GM21723 (cell line): ENCODE results near the gene THTPA.
A peak's percentile ranks its signal among the peaks of the same experiment; 100 is the strongest.
"Not testable (repeated sequence)": the region's sequence is repeated elsewhere in the genome, so short reads cannot be mapped to it uniquely, and the experiment has no call there.

Source experiments
- ATAC-seq: cut with Tn5 transposase; IDR thresholded peaks from one replicate; pipeline ENCODE4 v1.9.1; 2021; ENCODE audit warnings: mild to moderate bottlenecking, moderate library complexity; ENCODE audit not compliant: unreplicated experiment

Gene THTPA

GRCh38 chr14:23582906-23583760, 27.1 kb downstream of the THTPA start:
- ATAC-seq = no peak

DNA sequence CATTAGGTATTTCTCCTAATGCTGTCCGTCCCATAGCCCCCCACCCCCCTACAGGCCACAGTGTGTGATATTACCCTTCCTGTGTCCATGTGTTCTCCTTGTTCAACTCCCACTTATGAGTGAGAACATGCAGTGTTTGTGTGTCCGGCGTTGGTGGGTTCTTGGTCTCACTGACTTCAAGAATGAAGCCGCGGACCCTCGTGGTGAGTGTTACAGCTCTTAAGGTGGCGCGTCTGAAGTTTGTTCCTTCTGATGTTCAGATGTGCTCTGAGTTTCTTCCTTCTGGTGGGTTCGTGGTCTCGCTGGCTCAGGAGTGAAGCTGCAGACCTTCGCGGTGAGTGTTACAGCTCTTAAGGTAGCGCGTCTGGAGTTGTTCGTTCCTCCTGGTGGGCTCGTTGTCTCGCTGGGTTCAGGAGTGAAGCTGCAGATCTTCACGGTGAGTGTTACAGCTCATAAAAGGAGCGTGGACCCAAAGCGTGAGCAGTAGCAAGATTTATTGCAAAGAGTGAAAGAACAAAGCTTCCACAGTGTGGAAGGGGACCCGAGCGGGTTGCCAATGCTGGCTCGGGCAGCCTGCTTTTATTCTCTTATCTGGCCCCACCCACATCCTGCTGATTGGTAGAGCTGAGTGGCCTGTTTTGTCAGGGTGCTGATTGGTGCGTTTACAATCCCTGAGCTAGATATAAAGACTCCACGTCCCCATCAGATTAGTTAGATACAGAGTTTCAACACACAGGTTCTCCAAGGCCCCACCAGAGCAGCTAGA, 27.9 kb downstream of the THTPA start:
- ATAC-seq = not testable (repeated sequence)

DNA sequence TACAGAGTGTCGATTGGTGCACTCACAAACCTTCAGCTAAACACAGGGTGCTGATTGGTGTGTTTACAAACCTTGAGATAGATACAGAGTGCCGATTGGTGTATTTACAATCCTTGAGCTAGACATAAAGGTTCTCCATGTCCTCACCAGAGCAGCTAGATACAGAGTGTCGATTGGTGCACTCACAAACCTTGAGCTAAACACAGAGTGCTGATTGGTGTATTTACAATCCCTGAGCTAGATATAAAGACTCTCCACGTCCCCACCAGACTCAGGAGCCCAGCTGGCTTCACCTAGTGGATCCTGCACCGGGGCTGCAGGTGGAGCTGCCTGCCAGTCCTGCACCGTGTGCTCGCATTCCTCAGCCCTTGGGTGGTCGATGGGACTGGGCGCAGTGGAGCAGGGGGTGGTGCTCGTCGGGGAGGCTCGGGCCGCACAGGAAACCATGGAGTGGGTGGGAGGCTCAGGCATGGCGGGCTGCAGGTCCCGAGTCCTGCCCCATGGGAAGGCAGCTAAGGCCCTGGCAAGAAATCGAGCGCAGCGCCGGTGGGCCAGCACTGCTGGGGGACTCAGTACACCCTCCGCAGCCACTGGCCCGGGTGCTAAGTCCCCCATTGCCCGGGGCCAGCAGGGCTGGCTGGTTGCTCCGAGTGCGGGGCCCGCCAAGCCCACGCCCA, 28.6 kb downstream of the THTPA start:
- ATAC-seq = not testable (repeated sequence)

DNA sequence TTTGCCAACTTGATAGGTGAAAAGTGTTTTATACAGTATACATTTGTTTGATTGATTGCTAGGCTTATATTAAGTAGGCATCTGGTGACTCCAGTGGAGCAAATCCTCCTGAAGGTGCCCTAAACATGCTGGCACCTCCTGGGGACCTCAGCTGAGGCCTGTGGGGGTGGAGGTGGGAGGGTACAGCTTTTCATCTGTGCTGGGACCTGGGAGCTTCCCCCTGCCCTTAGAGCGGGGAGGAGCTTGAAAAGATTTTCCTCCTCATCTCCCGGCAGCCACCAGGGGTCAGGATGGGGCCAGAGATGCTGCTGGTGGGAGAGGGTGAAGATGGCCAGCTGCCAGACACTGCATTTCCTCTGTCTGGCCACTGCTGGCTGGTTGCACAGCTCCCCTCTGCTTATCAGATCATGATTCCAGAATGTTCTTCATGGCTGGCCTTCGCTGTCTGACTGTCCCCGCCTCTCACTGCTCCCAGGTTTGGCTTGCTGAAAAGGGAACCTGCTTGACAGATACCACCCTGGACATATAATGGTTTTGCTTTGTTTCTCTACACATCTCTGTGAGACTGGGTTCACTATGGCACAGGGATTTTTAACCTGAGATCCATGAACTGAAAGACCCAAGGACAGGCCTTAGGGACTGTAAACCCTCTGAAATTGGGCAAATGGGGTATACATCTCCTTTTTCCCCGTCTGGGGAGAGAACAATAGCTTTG, 33.0 kb downstream of the THTPA start:
- peak; percentile 95 for ATAC-seq

GRCh38 chr14:23589606-23590005, 33.5 kb downstream of the THTPA start:
- ATAC-seq = no peak

GRCh38 chr14:23590198-23590597, 34.1 kb downstream of the THTPA start:
- no peak for ATAC-seq

DNA sequence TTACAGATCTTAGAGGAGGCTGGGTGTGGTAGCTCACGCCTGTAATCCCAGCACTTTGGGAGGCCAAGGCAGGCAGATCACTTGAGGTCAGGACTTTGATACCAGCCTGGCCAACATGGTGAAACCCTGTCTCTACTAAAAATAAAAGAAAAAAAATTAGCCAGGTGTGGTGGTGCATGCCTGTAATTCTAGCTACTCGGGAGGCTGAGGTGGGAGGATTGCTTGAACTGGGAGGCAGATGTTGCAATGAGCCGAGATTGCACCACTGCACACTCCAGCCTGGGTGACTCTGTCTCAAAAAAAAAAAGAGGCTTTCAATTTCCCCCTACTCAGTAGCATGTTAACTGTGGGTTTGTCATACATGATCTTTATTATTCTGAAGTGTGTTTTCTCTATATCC, 38.1 kb downstream of the THTPA start:
- not testable (repeated sequence) for ATAC-seq

GRCh38 chr14:23600322-23600707, 44.2 kb downstream of the THTPA start:
- ATAC-seq = no peak

DNA sequence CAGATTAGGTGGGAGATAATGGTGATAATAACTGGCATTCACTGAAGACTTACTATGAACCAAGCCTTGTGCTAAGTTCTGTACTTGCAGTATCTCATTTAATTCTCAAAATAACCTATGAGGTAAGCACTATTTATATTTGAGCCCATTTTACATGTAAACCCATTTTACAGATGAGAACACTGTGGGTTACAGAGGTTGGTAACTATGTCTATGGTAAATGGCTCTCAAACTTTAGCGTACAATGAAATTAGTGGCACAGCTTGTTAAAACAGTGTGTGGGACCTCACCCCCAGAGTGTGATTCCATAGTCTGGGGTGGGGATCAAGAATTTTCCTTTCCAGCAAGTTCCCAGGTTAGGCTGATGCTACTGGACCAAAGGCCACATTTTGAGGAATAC, 44.7 kb downstream of the THTPA start:
- ATAC-seq = no peak

- no peak for ATAC-seq
These were observed 45.4 kb downstream of the THTPA start for GRCh38 chr14:23601424-23601823.

- no peak for ATAC-seq
These were observed 45.7 kb downstream of the THTPA start for GRCh38 chr14:23601845-23602180.

DNA sequence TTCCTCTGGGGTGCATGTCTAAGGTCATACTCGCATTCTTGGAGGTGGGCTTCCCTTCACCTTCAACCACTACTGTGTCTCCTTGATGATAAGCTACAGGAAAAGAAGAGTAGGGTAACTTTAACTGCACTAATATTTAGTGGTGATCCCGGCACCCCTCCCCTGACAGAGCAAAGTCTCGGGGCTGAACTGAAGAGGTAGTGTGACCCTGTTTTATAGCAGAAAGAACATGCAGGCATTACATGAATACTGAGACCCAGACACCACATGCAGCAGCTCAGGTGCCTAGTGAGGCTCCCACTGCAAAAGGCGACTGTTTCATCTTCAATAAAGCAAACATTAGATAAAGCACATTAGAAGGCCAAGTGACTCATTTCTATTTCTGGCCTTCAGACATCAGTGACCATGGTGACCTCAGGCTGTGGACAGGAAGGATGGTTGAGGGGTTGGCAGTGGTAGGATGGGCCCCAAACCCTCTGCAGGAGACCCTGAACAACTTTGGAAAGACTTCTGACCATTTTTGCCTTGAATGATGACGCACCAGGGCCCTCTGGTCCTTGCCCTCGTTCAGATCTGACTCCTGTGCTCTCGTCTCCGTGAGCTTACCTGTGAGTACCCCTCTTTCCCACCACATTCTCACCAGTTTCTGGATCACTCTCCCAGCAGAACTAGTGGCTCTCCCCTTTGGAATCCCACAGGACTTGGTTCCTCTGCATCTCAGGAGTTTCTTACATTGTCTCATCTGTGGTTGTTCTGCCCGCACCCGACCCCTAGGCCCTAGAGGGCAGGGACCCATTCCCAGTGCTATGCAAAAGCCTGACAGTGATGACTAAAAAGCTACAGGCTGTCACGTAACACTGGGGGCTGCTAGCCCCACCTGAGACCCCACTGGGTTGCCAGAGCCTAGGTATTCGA, 46.4 kb downstream of the THTPA start:
- no peak for ATAC-seq

DNA sequence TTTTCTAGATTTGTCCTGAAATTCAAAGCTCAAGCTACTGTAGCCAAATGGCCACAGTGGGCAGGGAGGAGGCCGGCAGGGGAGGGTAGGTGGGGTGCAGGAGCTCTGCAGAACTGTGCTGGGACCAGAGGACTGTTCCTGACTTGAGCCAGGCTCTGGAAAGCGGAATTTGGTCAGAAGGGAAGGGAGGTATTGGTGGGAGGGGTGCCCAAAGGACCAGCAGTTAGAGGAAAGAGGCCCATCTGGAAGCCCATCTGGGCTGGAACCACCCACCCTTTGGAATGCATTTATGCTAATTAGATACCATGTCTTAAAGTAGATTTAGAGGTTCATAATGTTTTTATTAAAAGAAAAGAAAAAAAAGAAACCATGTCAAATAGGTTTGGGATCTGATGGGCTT, 47.0 kb downstream of the THTPA start:
- no peak for ATAC-seq

DNA sequence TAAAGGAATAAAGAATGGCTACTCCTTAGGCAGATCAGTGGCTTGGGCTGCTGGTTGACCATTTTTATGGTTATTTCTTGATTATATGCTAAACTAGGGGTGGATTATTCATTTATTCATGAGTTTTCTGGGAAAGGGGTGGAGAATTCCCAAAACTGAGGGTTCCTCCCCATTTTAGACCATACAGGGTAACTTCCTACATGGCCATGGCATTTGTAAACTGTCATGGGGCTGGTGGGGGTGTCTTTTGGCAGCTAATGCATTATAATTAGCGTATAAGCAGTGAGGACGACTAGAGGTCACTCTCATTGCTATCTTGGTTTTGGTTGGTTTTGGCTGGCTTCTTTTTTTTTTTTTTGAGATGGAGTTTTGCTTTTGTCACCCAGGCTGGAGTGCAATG, 48.1 kb downstream of the THTPA start:
- no peak for ATAC-seq

- no peak for ATAC-seq
These were observed 48.7 kb downstream of the THTPA start for GRCh38 chr14:23604675-23605170.

DNA sequence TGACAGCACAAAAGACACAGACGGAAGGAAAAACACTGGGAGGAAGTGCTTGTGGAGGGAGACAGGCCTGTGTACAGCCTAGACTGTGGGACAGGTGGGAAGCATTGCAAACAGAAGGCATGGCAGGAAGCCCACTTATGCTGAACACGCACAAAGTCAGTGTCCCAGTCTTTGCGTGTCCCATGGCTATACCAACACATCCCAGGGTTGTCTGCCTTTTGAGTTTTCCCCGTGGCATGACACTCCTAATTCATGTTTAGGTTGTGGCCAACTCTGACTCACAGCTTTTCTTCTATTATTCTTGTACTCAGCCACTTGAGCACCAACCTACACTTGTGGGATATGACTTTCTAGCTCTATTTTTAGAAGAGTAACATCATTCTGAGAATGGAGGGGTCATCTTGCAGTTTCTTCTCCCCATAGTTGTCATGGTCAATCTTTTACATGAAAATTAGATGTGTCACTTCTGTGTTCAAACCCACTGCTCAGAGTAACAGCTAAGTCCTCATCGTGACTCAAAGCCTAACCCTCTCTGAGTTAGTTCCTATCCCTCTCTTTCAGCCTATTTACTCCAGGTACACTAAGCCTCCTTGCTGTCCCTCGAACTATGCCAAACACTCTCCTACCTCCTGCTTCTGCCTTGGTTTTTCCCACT, 50.0 kb downstream of the THTPA start:
- ATAC-seq = peak; percentile 84

DNA sequence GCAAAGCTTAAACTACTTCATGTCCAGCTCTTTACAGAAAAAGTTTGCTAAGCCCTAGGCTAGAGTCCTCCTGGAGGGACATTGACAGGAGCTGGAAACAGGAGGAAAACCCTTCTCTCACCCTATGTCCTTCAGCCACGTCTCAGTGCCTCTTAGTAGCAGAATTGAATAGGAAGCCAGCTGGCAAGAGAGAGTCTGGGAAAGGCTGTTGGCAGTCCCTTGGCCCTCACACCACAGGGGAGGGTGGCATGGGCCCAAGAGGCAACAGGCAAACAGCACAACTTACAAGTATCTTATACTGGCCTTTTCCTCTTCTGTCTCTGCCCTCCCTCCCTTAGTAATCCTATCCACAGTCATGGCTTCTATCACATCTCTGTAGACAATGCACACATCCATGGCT, 52.4 kb downstream of the THTPA start:
- no peak for ATAC-seq

DNA sequence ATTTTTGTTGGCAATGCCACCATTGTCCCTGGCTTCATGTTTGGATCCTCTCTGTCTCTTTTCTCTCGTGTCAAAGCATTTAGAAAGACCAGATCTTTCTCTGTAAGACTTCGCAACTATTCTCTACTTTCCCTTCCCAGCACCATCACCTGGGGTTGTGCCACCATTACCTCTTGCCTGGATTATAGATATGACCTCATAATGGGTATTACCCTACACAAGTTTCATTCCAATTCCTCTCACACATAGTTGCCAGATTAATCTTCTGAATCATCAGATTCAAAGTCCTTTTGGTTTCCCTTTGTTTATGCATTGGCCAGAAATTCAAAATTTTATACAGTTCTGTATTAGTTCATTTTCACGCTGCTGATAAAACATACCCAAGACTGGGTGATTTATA, 52.9 kb downstream of the THTPA start:
- ATAC-seq = no peak

DNA sequence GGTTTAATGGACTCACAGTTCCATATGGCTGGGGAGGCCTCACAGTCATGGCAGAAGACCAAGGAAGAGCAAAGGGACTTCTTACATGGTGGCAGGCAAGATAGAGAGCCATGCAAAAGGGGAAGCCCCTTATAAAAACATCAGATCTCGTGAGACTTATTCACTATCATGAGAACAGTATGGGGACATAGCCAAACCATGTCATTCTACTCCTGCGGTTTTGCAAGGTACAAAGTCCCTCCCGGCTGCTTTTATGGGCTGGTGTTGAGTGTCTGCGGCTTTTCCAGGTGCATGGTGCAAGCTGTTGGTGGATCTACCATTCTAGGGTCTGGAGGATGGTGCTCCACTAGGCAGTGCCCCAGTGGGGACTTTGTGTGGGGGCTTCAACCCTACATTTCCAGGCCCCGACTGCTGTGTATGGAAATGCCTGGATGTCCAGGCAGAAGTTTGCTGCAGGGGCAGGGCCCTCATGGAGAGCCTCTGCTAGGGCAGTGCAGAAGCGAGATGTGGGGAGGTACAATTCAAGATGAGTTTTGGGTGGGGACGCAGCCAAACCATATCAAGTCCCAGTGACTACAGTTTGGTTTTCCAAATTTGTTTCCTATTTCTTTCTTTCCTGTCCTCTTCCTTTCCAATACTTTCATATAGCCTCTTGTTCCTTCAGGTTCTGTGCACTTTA, 53.5 kb downstream of the THTPA start:
- not testable (repeated sequence) for ATAC-seq
